ENCODE data around the gene CD101. TPM values are rescaled to one million over a fixed set of nuclear protein-coding genes. Genes with fewer than 3 reads are reported as not detected.

The CD101 gene
- total RNA-seq, 2 experiments from 2014 or later = 28.6 to 34.4 TPM

DNA sequence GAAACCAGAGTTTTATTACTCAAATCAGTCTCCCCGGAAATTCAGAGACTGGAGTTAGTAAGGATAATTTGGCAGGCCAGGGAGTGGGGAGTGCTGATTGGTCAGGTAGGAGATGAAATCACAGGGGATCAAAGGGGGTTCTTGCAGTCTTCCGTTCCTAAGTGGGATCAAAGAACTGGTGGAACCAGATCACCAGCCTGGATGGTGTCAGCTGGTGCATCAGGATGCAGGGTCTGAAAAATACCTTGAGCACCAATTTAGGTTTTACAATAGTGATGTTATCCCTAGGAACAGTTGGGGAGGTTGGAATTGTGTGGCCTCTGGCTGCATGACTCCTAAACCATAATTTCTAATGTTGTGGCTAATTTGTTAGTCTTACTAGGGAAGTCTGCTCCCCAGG is 1.4 kb upstream of the CD101 start:
- ChIA-PET CTCF (interaction anchor here (0.8 to 3.1 kb wide), 5 partner anchors 8 to 195 kb away, joined by 3 to 21 read pairs (median 3); no protein-coding TSS in a partner anchor), POLR2A (interaction anchor here (1.1 to 2.3 kb wide), 2 partner anchors 13 to 60 kb away, joined by 3 to 13 read pairs; partner anchors contain the start of gene TTF2)
- H3K27ac Mint-ChIP-seq = peak overlapping the region; percentile 91
- ATAC-seq (no peak), DNase-seq (no peak)
- peaks cover 51% of the 10 kb centered on the region for H3K4me1 Mint-ChIP-seq (ENCODE audit: low read depth)
- H3K36me3 Mint-ChIP-seq (ENCODE audit: low read depth) = peaks cover 12% of the 10 kb centered on the region
- no peaks in the 10 kb centered on the region for H3K9me3 Mint-ChIP-seq (ENCODE audit: insufficient read depth)
- H3K27me3 Mint-ChIP-seq (ENCODE audit: low read depth) = no peaks in the 10 kb centered on the region
- H3K4me3 Mint-ChIP-seq = no peak overlapping the region

DNA sequence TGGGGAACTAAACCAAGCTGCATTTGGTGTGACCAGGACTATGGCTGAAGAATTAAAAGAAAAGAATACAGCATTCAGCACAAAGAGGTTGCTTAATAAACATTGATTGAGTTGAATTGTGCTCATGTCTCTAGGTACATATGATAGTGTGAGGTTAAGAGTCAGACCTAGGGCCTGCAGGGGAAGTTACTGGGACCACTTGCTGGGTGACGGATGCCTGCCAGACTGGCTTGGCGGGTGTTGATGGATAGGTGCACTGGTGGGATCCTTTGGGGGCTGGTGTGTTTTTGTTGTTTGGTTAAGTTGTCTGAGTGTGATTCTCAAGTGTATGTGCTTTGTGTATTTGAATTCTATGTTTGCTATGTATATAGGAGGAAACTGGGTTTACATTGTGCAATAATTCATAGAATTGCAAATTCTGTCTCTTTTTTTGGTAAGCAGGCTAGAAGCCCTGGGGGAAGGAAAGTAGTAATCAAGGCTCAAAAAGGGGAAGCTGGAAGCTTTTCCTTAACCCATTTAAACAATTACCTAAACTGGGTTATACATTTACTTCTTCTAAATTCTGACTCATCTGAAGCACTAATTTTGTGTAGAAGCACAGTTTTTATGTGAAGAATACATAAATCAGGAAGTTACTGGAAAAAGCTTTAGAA is 1.8 kb downstream of the CD101 start:
- Mint-ChIP-seq H3K27ac (peak overlapping the region; percentile 81), H3K4me1 (ENCODE audit: low read depth) (peaks cover 76% of the 10 kb centered on the region), H3K36me3 (ENCODE audit: low read depth) (peaks cover 20% of the 10 kb centered on the region), H3K9me3 (ENCODE audit: insufficient read depth) (no peaks in the 10 kb centered on the region), H3K27me3 (ENCODE audit: low read depth) (no peaks in the 10 kb centered on the region), H3K4me3 (peak overlapping the region; percentile 65)
- POLR2A ChIA-PET = interaction anchor here (1.6 to 2.6 kb wide), 2 partner anchors 16 to 56 kb away, joined by 5 to 13 read pairs; partner anchors contain the start of gene TTF2
- no peak for DNase-seq
- no peak for ATAC-seq
- CTCF ChIA-PET = interaction anchor here (0.7 to 2.2 kb wide), 5 partner anchors 11 to 69 kb away, joined by 3 to 6 read pairs (median 5); no protein-coding TSS in a partner anchor

DNA sequence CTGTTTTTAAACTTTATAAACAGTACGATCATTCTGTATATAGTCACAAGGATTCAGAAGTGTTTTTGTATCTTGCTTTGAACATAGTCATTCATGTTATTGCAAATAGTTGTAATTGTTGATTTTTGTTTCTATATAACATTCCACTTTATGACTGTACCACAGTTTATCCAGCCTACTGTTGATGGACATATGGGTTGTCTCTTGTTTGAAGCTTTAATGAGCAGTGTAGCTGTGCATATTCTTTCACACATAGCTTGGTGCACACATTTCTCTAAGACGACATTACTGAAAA is 6.1 kb downstream of the CD101 start:
- H3K4me1 Mint-ChIP-seq (ENCODE audit: low read depth) = peaks cover 80% of the 10 kb centered on the region

DNA sequence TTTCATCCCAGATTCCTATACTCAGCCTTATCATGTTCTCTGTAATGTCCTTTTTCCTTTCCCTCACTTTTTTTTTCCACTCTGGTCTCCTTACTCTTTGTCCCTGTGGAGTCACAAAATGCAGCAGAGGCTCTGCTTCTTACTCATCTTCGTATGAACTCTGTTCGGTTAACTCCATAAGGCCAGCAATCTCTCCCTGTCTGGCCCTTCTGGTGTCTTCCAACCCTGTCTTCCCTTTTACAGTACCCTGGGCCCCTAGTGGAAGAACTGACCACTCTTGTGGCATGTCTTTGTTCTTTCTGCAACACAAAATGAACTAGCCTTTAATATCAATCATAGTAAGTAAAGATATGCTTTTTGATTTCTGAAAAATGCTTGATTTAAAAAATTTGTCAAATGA is 7.1 kb downstream of the CD101 start:
- Mint-ChIP-seq H3K9me3 (ENCODE audit: insufficient read depth) (no peaks in the 10 kb centered on the region), H3K27ac (peak overlapping the region; percentile 75), H3K4me3 (peak overlapping the region; percentile 55), H3K4me1 (ENCODE audit: low read depth) (peaks cover 77% of the 10 kb centered on the region), H3K36me3 (ENCODE audit: low read depth) (peaks cover 42% of the 10 kb centered on the region), H3K27me3 (ENCODE audit: low read depth) (no peaks in the 10 kb centered on the region)
- ChIA-PET POLR2A (interaction anchor here (0.8 to 1.9 kb wide), 3 partner anchors 22 to 240 kb away, joined by 3 to 6 read pairs (median 5); partner anchors contain the start of gene TTF2), CTCF (interaction anchor here (0.6 to 3.6 kb wide), 17 partner anchors 8 to 434 kb away, joined by 3 to 21 read pairs (median 3); partner anchors contain the start of genes CD101 and TTF2)
- ATAC-seq = peak; percentile 43
- DNase-seq = no peak

More for the DNA sequence above, 6.1 kb downstream of the CD101 start:
- no peaks in the 10 kb centered on the region for H3K27me3 Mint-ChIP-seq (ENCODE audit: low read depth)
- CTCF ChIA-PET = interaction anchor here (0.9 to 1.5 kb wide), 3 partner anchors 75 to 270 kb away, joined by 3 to 7 read pairs (median 5); no protein-coding TSS in a partner anchor
- DNase-seq = no peak
- peak overlapping the region; percentile 86 for H3K27ac Mint-ChIP-seq
- H3K36me3 Mint-ChIP-seq (ENCODE audit: low read depth) = peaks cover 41% of the 10 kb centered on the region
- H3K4me3 Mint-ChIP-seq = peak overlapping the region; percentile 50
- ATAC-seq = peak; percentile 5
- H3K9me3 Mint-ChIP-seq (ENCODE audit: insufficient read depth) = no peaks in the 10 kb centered on the region
- POLR2A ChIA-PET = interaction anchor here (0.9 kb wide), 1 partner anchor 52 kb away, joined by 5 read pairs; the partner anchor contains the start of gene TTF2

DNA sequence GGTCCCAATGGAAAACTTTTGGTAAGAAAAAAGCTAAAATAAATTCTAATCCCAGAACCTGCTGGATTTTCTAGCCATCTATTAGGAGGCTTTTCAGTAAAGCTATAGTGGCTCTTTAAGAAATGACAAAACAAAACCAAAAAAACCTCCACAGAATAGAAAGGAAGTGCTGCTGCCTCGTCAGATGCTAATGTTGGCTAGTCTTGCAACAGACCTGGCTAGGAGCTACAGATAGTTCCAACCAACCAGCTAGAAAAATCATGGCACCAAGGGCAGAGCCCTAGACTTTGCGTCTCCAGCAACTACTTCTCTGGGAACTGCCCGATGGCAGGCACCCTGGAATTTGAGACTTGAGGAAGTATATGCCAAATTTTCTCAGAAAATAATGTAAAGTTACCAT is 7.6 kb downstream of the CD101 start:
- Mint-ChIP-seq H3K9me3 (ENCODE audit: insufficient read depth) (no peaks in the 10 kb centered on the region), H3K36me3 (ENCODE audit: low read depth) (peaks cover 44% of the 10 kb centered on the region), H3K4me3 (peak overlapping the region; percentile 55), H3K4me1 (ENCODE audit: low read depth) (peaks cover 78% of the 10 kb centered on the region), H3K27me3 (ENCODE audit: low read depth) (no peaks in the 10 kb centered on the region), H3K27ac (peak overlapping the region; percentile 88)
- ATAC-seq = peak; percentile 74
- ChIA-PET CTCF (interaction anchor here (0.6 to 3.6 kb wide), 20 partner anchors 8 to 435 kb away, joined by 3 to 21 read pairs (median 4); partner anchors contain the start of genes CD101 and TTF2), POLR2A (interaction anchor here (0.6 to 1.9 kb wide), 5 partner anchors 22 to 271 kb away, joined by 3 to 6 read pairs (median 5); partner anchors contain the start of gene TTF2)
- DNase-seq = peak; percentile 59

DNA sequence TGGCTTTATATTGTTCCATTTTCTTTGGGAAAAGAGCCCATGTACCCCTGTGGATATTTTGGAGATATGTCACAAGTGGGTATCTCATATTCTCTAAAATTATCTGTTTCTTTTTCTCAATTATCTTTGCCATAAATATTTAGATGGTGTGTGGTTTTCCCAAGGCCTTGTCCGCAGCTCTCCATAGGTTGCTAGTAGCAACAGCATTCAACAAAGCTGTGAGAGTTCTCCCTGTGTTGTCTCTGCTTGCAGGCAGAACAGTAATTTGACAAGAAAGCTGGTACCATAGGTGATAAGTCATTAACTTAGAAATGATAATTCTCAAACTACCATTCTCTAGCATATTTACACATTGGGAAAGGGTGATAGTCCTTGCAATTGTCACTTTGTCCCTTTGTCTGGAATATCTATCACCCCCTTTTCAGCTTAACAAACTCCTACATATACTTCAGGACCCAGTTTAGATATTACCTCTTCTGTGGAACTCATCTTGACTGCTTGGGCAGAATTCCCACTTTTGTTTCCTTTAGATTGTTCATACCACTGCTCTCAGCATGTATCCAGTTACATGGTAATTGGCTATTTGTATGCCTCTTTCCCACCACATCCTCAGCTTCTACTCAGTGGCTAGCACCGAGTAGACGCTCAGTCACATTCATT is 8.9 kb downstream of the CD101 start:
- DNase-seq (no peak), ATAC-seq (no peak)
- POLR2A ChIA-PET = interaction anchor here (1.3 to 1.9 kb wide), 2 partner anchors 39 to 49 kb away, joined by 5 to 6 read pairs; partner anchors contain the start of gene TTF2
- Mint-ChIP-seq H3K4me3 (no peak overlapping the region), H3K4me1 (ENCODE audit: low read depth) (peaks cover 69% of the 10 kb centered on the region), H3K9me3 (ENCODE audit: insufficient read depth) (no peaks in the 10 kb centered on the region), H3K36me3 (ENCODE audit: low read depth) (peaks cover 50% of the 10 kb centered on the region), H3K27me3 (ENCODE audit: low read depth) (no peaks in the 10 kb centered on the region), H3K27ac (peak overlapping the region; percentile 88)
- CTCF ChIA-PET = interaction anchor here (1.1 to 3.6 kb wide), 6 partner anchors 10 to 286 kb away, joined by 4 to 21 read pairs (median 6); partner anchors contain the start of genes CD101 and TTF2

DNA sequence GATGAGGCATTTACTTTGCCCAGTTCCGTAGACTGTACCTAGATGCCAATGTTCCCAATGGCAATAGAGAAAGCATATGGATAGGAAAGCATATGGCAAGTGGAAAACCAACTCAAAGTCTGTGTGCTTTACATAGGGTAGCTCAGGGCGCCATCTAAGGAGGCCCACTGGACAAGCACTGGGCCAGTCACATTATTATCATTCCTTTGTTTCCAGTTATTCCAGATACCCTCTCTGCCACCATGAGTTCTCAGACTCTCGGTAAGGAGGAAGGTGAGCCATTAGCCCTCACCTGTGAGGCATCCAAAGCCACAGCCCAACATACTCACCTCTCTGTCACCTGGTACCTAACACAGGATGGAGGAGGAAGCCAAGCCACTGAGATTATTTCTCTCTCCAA is 9.8 kb downstream of the CD101 start:
- POLR2A ChIA-PET = no interaction called here
- peaks cover 49% of the 10 kb centered on the region for H3K36me3 Mint-ChIP-seq (ENCODE audit: low read depth)
- H3K4me1 Mint-ChIP-seq (ENCODE audit: low read depth) = peaks cover 63% of the 10 kb centered on the region
- no peak overlapping the region for H3K4me3 Mint-ChIP-seq
- no peak for DNase-seq
- H3K27me3 Mint-ChIP-seq (ENCODE audit: low read depth) = no peaks in the 10 kb centered on the region
- no peak overlapping the region for H3K27ac Mint-ChIP-seq
- ATAC-seq = no peak
- CTCF ChIA-PET = interaction anchor here (1.1 to 3.6 kb wide), 2 partner anchors 10 to 49 kb away, joined by 4 to 21 read pairs; partner anchors contain the start of genes CD101 and TTF2
- no peaks in the 10 kb centered on the region for H3K9me3 Mint-ChIP-seq (ENCODE audit: insufficient read depth)

DNA sequence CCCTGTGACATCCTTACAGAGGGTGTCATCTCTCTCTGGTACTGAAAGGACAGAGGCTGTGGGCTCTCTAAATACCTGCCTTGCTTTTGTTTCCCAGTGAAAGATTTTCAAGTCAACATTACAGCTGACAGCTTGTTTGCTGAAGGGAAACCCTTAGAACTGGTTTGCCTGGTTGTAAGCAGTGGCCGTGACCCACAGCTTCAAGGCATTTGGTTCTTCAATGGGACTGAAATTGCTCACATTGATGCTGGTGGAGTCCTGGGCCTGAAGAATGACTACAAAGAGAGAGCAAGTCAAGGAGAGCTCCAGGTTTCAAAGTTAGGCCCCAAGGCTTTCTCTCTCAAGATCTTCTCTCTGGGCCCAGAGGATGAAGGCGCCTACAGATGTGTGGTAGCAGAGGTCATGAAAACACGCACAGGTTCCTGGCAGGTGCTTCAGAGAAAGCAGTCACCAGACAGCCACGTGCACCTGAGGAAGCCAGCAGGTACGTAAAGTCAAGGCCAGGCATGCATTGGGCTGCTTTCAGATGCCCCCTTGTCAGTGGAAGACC is 11.8 kb downstream of the CD101 start:
- CTCF ChIA-PET = no interaction called here
- Mint-ChIP-seq H3K27me3 (ENCODE audit: low read depth) (no peaks in the 10 kb centered on the region), H3K27ac (no peak overlapping the region), H3K9me3 (ENCODE audit: insufficient read depth) (no peaks in the 10 kb centered on the region), H3K4me3 (no peak overlapping the region), H3K4me1 (ENCODE audit: low read depth) (peaks cover 46% of the 10 kb centered on the region), H3K36me3 (ENCODE audit: low read depth) (peaks cover 50% of the 10 kb centered on the region)
- POLR2A ChIA-PET = no interaction called here
- DNase-seq = no peak
- ATAC-seq = no peak

DNA sequence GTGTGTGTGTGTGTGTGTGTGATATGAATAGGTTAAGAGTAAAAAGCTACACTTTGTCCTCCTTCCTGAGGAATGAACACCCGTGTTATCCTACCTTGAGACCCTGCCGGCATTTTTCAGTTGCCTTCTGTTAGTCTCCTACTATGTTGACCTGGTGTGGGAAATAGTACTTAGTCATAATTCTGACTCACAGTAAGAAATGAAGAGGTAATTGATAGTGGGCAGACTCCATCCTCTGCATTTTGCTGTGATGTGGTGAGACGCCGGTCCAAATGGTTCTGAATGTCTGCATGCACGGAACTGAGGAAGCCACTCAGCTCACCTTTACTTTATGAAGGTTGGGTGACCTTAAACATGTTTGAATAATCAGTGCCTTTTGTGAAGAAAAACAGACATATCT is 12.6 kb downstream of the CD101 start:
- H3K36me3 Mint-ChIP-seq (ENCODE audit: low read depth) = peaks cover 57% of the 10 kb centered on the region
- H3K4me3 Mint-ChIP-seq = no peak overlapping the region
- ATAC-seq = no peak
- DNase-seq = no peak
- ChIA-PET CTCF (no interaction called here), POLR2A (no interaction called here)
- H3K9me3 Mint-ChIP-seq (ENCODE audit: insufficient read depth) = no peaks in the 10 kb centered on the region
- peaks cover 37% of the 10 kb centered on the region for H3K4me1 Mint-ChIP-seq (ENCODE audit: low read depth)
- H3K27me3 Mint-ChIP-seq (ENCODE audit: low read depth) = no peaks in the 10 kb centered on the region
- H3K27ac Mint-ChIP-seq = no peak overlapping the region

DNA sequence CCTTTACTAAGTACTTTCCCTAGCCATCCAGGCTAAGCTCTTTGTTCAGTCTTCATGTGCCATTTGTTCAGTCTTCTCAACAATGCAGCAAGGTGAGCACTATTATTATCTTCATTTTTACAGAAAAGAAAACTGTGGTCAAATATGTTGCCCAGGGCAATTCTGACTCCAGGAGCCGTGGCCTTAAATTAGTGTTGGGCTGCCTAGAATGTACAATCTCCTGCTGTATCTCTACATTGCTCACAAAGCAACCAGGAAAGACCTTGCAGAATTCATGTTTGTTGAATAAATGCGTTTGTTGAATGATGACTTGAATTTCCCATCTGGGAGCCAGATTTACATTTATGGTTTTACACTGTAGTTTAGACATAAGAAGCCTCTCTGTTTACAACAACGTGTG is 14.2 kb downstream of the CD101 start:
- Mint-ChIP-seq H3K27ac (no peak overlapping the region), H3K4me3 (no peak overlapping the region), H3K4me1 (ENCODE audit: low read depth) (peaks cover 23% of the 10 kb centered on the region), H3K27me3 (ENCODE audit: low read depth) (no peaks in the 10 kb centered on the region), H3K36me3 (ENCODE audit: low read depth) (peaks cover 58% of the 10 kb centered on the region), H3K9me3 (ENCODE audit: insufficient read depth) (no peaks in the 10 kb centered on the region)
- CTCF ChIA-PET = no interaction called here
- no peak for ATAC-seq
- POLR2A ChIA-PET = no interaction called here
- no peak for DNase-seq

DNA sequence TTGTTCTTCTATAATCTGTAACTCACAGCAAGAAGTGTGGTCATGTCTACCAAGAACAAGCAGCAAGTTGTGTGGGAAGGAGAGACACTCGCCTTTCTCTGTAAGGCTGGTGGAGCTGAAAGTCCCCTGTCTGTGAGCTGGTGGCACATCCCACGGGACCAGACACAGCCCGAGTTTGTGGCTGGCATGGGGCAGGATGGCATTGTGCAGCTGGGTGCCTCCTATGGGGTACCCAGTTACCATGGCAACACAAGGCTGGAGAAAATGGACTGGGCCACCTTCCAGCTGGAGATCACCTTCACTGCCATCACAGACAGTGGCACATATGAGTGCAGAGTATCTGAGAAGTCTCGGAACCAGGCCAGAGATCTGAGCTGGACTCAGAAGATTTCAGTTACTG is 15.5 kb downstream of the CD101 start:
- no peak for ATAC-seq
- POLR2A ChIA-PET = interaction anchor here (1.5 kb wide), 1 partner anchor 16 kb away, joined by 3 read pairs; the partner anchor contains the start of gene CD101

More for the DNA sequence above, 15.5 kb downstream of the CD101 start:
- CTCF ChIA-PET = interaction anchor here (1.3 kb wide), 1 partner anchor 13 kb away, joined by 3 read pairs; no protein-coding TSS in a partner anchor
- Mint-ChIP-seq H3K4me1 (ENCODE audit: low read depth) (peaks cover 18% of the 10 kb centered on the region), H3K36me3 (ENCODE audit: low read depth) (peaks cover 54% of the 10 kb centered on the region), H3K9me3 (ENCODE audit: insufficient read depth) (no peaks in the 10 kb centered on the region), H3K27me3 (ENCODE audit: low read depth) (no peaks in the 10 kb centered on the region), H3K4me3 (no peak overlapping the region), H3K27ac (no peak overlapping the region)
- no peak for DNase-seq

Measured in activated CD8-positive, alpha-beta T cell treated with anti-CD3 and anti-CD28 coated beads, Interleukin-2, amount 10 ng/mL, durations not matched to agents 7 days and 5 days (primary cell).